Trophoblast cell (in vitro differentiated cells and primary cell): ENCODE data around the gene GNAI1.
A peak's percentile ranks its signal among the peaks of the same experiment; 100 is the strongest.
"Not testable (repeated sequence)": the region's sequence is repeated elsewhere in the genome, so short reads cannot be mapped to it uniquely, and the experiment has no call there.

ENCODE experiments used
- DNase-seq, 2 donors: peaks; one replicate each; pipeline ENCODE4 v3.0.0-alpha.2; 2016
- H2AFZ ChIP-seq: 2 replicates; pipeline ENCODE4 v1.6.1; 2013; ENCODE audit warnings: low read length, moderate library complexity, mild to moderate bottlenecking; ENCODE audit not compliant: insufficient read depth, poor library complexity
- H2AK5ac ChIP-seq: 2 replicates; pipeline ENCODE4 v1.6.1; 2013; ENCODE audit warnings: mild to moderate bottlenecking, low read length
- H2BK120ac ChIP-seq: 2 replicates; pipeline ENCODE4 v1.6.1; 2013; ENCODE audit warnings: low read length, mild to moderate bottlenecking, moderate library complexity; ENCODE audit not compliant: insufficient read depth, poor library complexity
- H2BK12ac ChIP-seq: 2 replicates; pipeline ENCODE4 v1.6.1; 2013; ENCODE audit warnings: mild to moderate bottlenecking, low read length, moderate library complexity
- H2BK5ac ChIP-seq: 2 replicates; pipeline ENCODE4 v1.6.1; 2013; ENCODE audit warnings: low read length, low read depth, moderate library complexity, mild to moderate bottlenecking; ENCODE audit not compliant: poor library complexity
- H3K14ac ChIP-seq: 2 replicates; pipeline ENCODE4 v1.6.1; 2013; ENCODE audit warnings: mild to moderate bottlenecking, low read length
- H3K18ac ChIP-seq: 2 replicates; pipeline ENCODE4 v1.6.1; 2013; ENCODE audit warnings: mild to moderate bottlenecking, low read length
- H3K23ac ChIP-seq: 2 replicates; pipeline ENCODE4 v1.6.1; 2013; ENCODE audit warnings: low read length
- H3K27ac ChIP-seq: 2 replicates; pipeline ENCODE4 v1.5.1; 2013; ENCODE audit warnings: low read depth, mild to moderate bottlenecking, inconsistent platforms, low read length, moderate library complexity
- H3K27me3 ChIP-seq: 2 replicates; pipeline ENCODE4 v1.6.1; 2013; ENCODE audit warnings: inconsistent platforms, mild to moderate bottlenecking, low read length, moderate library complexity; ENCODE audit not compliant: insufficient read depth
- H3K36me3 ChIP-seq, 2 experiments: 1 replicate in 1 of 2; 2 replicates in 1 of 2; pipeline ENCODE4 v1.6.1; 2013; ENCODE audit warnings: low read length in 2 of 2, mild to moderate bottlenecking in 2 of 2, moderate library complexity in 1 of 2; ENCODE audit not compliant: insufficient read depth in 2 of 2, control insufficient read depth in 1 of 2
- H3K4ac ChIP-seq: 2 replicates; pipeline ENCODE4 v1.6.1; 2013; ENCODE audit warnings: low read depth, mild to moderate bottlenecking, low read length, moderate library complexity
- H3K4me1 ChIP-seq, 2 experiments: 1 replicate in 1 of 2; 2 replicates in 1 of 2; pipeline ENCODE4 v1.6.1; 2013; ENCODE audit warnings: low read length in 2 of 2, mild to moderate bottlenecking in 2 of 2, moderate library complexity in 1 of 2; ENCODE audit not compliant: insufficient read depth in 2 of 2, control insufficient read depth in 1 of 2
- H3K4me2 ChIP-seq: 2 replicates; pipeline ENCODE4 v1.6.1; 2013; ENCODE audit warnings: inconsistent platforms, mild to moderate bottlenecking, low read length, moderate library complexity
- H3K4me3 ChIP-seq: 2 replicates; pipeline ENCODE4 v1.5.1; 2013; ENCODE audit warnings: mild to moderate bottlenecking, low read depth, low read length, inconsistent platforms
- H3K79me1 ChIP-seq: one replicate; pipeline ENCODE4 v1.6.1; 2013; ENCODE audit warnings: low read length
- H3K79me2 ChIP-seq: 2 replicates; pipeline ENCODE4 v1.6.1; 2013; ENCODE audit warnings: low read length, mild to moderate bottlenecking; ENCODE audit not compliant: control insufficient read depth, insufficient read depth, poor library complexity
- H3K9ac ChIP-seq: 2 replicates; pipeline ENCODE4 v1.6.1; 2013; ENCODE audit warnings: mild to moderate bottlenecking, low read length
- H3K9me3 ChIP-seq: 2 replicates; pipeline ENCODE4 v1.6.1; 2013; ENCODE audit warnings: low read depth, mild to moderate bottlenecking, control low read depth, inconsistent platforms, low read length; ENCODE audit not compliant: insufficient read depth
- H4K12ac ChIP-seq: 2 replicates; pipeline ENCODE4 v1.6.1; 2013; ENCODE audit warnings: low read depth, mild to moderate bottlenecking, low read length, moderate library complexity
- H4K8ac ChIP-seq: 2 replicates; pipeline ENCODE4 v1.6.1; 2013; ENCODE audit warnings: low read depth, mild to moderate bottlenecking, low read length, moderate library complexity
- H4K91ac ChIP-seq: one replicate; pipeline ENCODE4 v1.6.1; 2013; ENCODE audit warnings: low read depth, mild to moderate bottlenecking, low read length, moderate library complexity
- WGBS: extraction: QIAGEN DNeasy Blood & Tissue Kit; methylation state at CpG from one replicate; pipeline ENCODE4 v1.1.7; 2013; ENCODE audit warnings: missing lambda C conversion rate; ENCODE audit not compliant: insufficient read length, insufficient coverage; ENCODE audit errors: extremely low coverage; 5-methylcytosine and 5-hydroxymethylcytosine counted together

Gene GNAI1

GRCh38 chr7:80154656-80155333 is 20.2 kb downstream of the GNAI1 start:
- DNase-seq: no peak
- Histone ChIP-seq H2BK12ac (no peak overlapping the region), H3K4me3 (no peak overlapping the region), H3K9me3 (no peaks in the 10 kb centered on the region), H2BK5ac (no peak overlapping the region), H2BK120ac (no peak overlapping the region), H4K12ac (no peak overlapping the region), H3K27me3 (no peaks in the 10 kb centered on the region), H3K79me2 (peaks cover 6% of the 10 kb centered on the region), H3K27ac (no peak overlapping the region), H2AK5ac (no peak overlapping the region), H3K36me3 (no peaks in the 10 kb centered on the region), H3K4me2 (no peak overlapping the region), H3K14ac (no peak overlapping the region), H2AFZ (no peak overlapping the region), H3K79me1 (peaks cover 1% of the 10 kb centered on the region), H3K9ac (no peak overlapping the region), H4K91ac (no peak overlapping the region), H3K4me1 (peaks cover 4 to 6% of the 10 kb centered on the region in 2 experiments), H3K4ac (no peak overlapping the region), H3K23ac (no peak overlapping the region), H4K8ac (no peak overlapping the region), H3K18ac (no peak overlapping the region)

- Histone ChIP-seq H3K4ac (peak overlapping the region; percentile 46), H3K36me3 (no peaks in the 10 kb centered on the region), H3K27me3 (no peaks in the 10 kb centered on the region), H3K18ac (no peak overlapping the region), H2BK12ac (no peak overlapping the region), H2AFZ (no peak overlapping the region), H3K9me3 (no peaks in the 10 kb centered on the region), H2BK120ac (no peak overlapping the region), H3K27ac (no peak overlapping the region), H2BK5ac (no peak overlapping the region), H3K79me1 (peaks cover 1% of the 10 kb centered on the region), H3K4me2 (no peak overlapping the region), H3K23ac (no peak overlapping the region), H3K4me1 (peaks cover 4 to 6% of the 10 kb centered on the region in 2 experiments), H4K12ac (no peak overlapping the region), H4K91ac (no peak overlapping the region), H4K8ac (no peak overlapping the region), H3K9ac (no peak overlapping the region), H2AK5ac (no peak overlapping the region), H3K4me3 (no peak overlapping the region), H3K14ac (no peak overlapping the region), H3K79me2 (peaks cover 6% of the 10 kb centered on the region)
- no peak for DNase-seq
- WGBS: no CpG with 5 or more reads among the region's 1 CpG
Measured at GRCh38 chr7:80155374-80155773, 20.7 kb downstream of the GNAI1 start.

DNA sequence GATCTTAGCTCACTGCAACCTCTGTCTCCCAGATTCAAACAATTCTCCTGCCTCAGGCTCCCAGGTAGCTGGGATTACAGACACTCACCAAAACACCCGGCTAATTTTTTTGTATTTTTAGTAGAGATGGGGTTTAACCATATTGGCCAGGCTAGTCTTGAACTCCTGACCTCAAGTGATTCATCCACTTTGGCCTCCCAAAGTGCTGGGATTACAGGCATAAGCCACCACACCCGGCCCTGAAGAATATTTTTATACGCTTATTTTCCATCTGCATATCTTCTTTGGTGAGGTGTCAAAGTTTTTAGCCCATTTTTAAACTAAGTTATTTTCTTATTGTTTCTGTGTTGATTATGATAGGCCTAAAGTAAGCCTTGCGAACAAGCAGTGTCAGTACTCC is 23.1 kb downstream of the GNAI1 start:
- not testable (repeated sequence) for H3K27me3 ChIP-seq, H3K23ac ChIP-seq, H3K79me1 ChIP-seq, H3K27ac ChIP-seq, H2BK12ac ChIP-seq, H4K91ac ChIP-seq, H4K8ac ChIP-seq, H3K9me3 ChIP-seq, H2BK5ac ChIP-seq, H3K14ac ChIP-seq, H3K4me2 ChIP-seq, H2AFZ ChIP-seq, H3K79me2 ChIP-seq, H3K4me1 ChIP-seq, DNase-seq, H3K18ac ChIP-seq, H3K4me3 ChIP-seq, H3K9ac ChIP-seq, H4K12ac ChIP-seq, H2AK5ac ChIP-seq, H2BK120ac ChIP-seq, H3K36me3 ChIP-seq
- peak overlapping the region; percentile 46 for H3K4ac ChIP-seq
- no CpG with 5 or more reads among the region's 4 CpGs for WGBS

DNA sequence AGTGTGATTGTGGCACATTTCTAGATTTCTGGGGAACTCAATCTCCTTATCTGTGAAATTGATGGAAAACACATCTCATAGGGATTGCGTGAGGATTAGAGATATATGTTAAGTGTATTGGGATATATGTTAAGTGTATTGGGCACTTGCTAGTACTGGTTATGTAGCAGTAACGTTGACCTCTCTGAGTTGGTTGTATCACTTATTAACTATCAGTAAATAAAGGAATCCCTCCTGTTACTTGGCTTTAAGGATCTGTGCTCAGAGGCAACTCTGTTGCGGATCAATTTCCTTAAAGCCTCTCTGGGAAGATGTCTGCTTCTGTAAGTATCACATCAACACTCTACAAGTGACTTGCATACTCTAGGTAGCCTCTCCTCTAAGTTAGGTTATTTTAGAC is 25.2 kb downstream of the GNAI1 start:
- Histone ChIP-seq H4K12ac (no peak overlapping the region), H4K8ac (no peak overlapping the region), H3K36me3 (no peaks in the 10 kb centered on the region), H3K79me2 (peaks cover 6% of the 10 kb centered on the region), H3K23ac (no peak overlapping the region), H2BK120ac (no peak overlapping the region), H3K79me1 (no peaks in the 10 kb centered on the region), H4K91ac (no peak overlapping the region), H3K4me3 (no peak overlapping the region), H2AK5ac (no peak overlapping the region), H2AFZ (no peak overlapping the region), H3K9ac (no peak overlapping the region), H3K4me2 (no peak overlapping the region), H2BK5ac (no peak overlapping the region), H2BK12ac (no peak overlapping the region), H3K27me3 (no peaks in the 10 kb centered on the region), H3K14ac (no peak overlapping the region), H3K4ac (no peak overlapping the region), H3K27ac (no peak overlapping the region), H3K9me3 (no peaks in the 10 kb centered on the region), H3K18ac (no peak overlapping the region), H3K4me1 (no peaks in the 10 kb centered on the region)
- 100% methylated on average over 1 of the region's 3 CpGs for WGBS
- no peak for DNase-seq
